HG03097 (cell line): ENCODE results near the gene SP3.

Source experiments
- ATAC-seq: cut with Tn5 transposase; IDR thresholded peaks from one replicate; pipeline ENCODE4 v1.9.1; 2021; ENCODE audit not compliant: unreplicated experiment, low FRiP score

Gene SP3

GRCh38 chr2:173865971-173866873 lies 99.0 kb downstream of the SP3 start:
- ATAC-seq, result no peak

GRCh38 chr2:173862612-173863217 lies 102.5 kb downstream of the SP3 start:
- ATAC-seq, result no peak

- no peak for ATAC-seq
Observed at GRCh38 chr2:173860566-173860965, 104.6 kb downstream of the SP3 start.

- ATAC-seq, result no peak
Observed at GRCh38 chr2:173860082-173860481, 105.1 kb downstream of the SP3 start.

GRCh38 chr2:173858291-173858731 lies 106.9 kb downstream of the SP3 start:
- ATAC-seq, result peak; percentile 77
